Dedifferentiated amniotic fluid mesenchymal stem cell (primary cell): ENCODE data around the gene NMNAT2.

Experiments
- DNase-seq: peaks from one replicate; pipeline ENCODE4 v3.0.0-alpha.2; 2016; ENCODE audit errors: extremely low spot score

Gene NMNAT2

DNA sequence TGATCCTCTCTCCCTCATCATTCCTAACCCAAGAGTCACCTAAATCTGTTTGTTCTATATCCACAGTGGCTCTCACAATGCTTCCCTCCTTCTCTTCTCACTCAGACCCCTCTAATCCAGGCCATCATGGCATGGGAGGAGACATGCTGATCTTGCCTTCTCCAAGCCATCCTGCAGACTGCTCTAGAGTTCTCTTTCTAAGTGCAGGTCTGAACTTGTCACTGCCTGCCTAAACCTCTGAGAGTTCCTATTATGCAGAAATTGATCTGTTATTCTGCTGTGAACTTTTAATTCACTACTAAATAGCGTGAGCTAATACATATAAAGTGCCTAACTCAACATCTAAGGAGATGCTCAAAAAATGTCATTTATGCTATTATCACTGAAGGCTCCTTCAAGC lies 205.3 kb downstream of the NMNAT2 start:
- DNase-seq: no peak

- DNase-seq: no peak
Measured at GRCh38 chr1:183210681-183211080, 207.5 kb downstream of the NMNAT2 start.

GRCh38 chr1:183209533-183210158 lies 208.5 kb downstream of the NMNAT2 start:
- peak; percentile 72 for DNase-seq

DNA sequence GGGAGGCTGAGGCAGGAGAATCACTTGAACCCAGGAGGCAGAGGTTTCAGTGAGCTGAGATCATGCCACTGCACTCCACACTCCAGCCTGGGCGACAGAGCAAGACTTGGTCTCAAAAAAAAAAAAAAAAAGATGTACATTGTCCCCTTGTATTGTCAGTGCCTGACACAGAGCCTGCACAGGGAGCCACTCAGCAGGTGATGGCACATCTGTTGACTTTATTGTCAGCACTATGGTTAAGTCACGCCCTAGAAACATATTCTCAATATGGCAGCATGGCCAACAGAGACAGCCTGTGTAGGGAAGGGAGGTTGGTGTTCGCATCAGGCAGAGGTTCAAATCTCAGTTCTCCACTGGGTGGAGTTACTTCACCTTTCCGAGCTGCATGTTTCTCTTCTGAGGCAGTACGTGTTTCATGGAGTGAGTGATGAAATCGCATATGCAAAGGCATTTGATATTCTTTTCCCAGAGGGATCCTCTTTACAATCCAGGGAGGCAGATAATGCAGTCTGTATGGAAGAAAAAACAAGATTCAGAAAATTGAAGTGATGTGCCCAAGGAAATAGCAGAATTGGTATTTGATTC lies 211.6 kb downstream of the NMNAT2 start:
- DNase-seq: no peak

DNA sequence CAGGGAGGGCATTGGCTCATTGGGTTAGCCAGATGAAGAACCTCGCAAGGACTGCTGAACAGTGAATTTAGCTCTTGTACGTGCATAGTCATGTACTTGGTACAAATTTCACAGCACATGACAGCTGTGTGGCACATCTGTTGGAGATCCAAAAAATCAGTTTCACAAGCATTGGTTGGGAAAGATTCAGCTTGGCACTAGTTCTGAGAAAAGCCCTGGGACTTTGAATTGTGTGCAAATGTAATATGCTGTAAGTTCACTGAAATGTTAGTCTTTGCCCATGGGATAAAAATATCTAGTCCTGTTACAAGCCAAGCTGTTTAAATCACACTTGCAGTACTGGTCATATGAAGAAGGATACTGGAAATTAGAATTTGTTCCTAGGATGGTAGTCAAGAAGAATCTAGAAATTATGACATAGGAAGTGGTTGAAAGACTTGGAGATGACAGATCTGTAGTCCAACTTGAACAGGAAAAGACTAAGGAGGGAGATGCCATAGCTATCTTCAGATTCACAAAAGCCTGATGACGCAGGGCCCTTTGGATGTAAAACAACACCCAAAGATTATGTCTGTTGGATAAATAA lies 212.9 kb downstream of the NMNAT2 start:
- peak; percentile 83 for DNase-seq

DNA sequence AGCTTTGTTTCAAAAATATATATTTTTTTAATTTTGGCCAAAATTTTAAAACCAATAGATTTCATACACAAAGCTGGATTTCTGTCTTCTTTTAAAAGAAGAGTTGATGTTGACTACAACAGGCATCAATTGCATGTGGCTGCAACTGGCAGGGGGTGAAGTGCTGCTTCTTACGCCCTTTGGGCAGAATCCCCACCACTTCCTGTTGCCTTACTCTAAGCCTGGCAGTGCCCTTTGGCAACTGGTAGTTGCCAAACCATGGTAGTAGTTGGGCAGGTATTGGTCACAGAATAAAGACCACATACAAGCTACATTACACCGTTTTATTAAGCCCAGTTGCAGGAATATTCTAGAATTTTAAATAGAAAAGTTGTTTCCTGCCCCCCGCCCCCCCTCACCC lies 215.1 kb downstream of the NMNAT2 start:
- DNase-seq: no peak

DNA sequence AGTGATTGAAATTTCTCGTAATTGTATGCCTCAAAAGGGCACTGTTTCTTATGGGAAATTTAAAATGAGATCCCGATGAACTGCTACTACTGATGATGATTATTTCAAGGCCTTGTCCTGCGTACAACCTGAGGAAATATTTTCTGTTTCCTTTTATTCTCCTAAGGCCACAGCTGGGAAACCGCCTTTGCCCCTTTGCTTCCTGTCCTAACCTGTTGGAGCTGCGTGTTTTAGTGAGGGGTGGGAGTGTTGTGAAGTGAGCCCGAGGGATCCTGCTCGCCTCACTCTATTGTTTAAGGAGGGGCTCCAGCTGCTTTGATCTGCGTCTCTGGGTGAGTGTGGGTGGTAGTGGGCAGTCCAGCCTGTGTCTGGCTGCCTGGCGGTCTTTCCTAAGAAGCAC lies 217.7 kb downstream of the NMNAT2 start:
- no peak for DNase-seq

DNA sequence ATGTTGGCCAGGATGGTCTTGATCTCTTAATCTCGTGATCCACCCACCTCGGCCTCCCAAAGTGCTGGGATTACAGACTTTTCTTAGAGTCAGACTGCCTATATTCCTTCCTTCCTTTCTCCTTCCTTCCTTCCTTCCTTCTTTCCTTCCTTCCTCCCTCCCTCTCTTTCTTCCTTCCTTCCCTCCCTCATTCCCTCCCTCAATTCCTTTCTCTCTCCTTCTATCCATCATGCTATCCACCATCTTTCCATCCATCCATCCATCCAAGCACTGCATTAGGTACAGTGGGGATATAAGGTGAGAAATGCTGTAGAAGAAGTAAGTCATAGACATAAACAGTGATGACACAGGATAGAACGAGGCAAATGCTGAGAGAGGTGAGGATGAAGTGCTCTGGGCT lies 218.9 kb downstream of the NMNAT2 start:
- DNase-seq: no peak

GRCh38 chr1:183198463-183198862 lies 219.7 kb downstream of the NMNAT2 start:
- peak; percentile 65 for DNase-seq
